Stimulated activated CD4-positive, alpha-beta T cell treated with anti-CD3 and anti-CD28 coated beads, TNF-alpha, amount 100 ng/mL, for 4 hours (primary cell): ENCODE results near the gene KANK4.
A peak's percentile ranks its signal among the peaks of the same experiment; 100 is the strongest.
"Not testable (repeated sequence)": the region's sequence is repeated elsewhere in the genome, so short reads cannot be mapped to it uniquely, and the experiment has no call there.

ENCODE experiments used
- DNase-seq, 3 experiments: peaks; one replicate each; pipeline ENCODE4 v3.0.0-alpha.2; 2020; ENCODE audit warnings: low read depth in 3 of 3

Gene KANK4

DNA sequence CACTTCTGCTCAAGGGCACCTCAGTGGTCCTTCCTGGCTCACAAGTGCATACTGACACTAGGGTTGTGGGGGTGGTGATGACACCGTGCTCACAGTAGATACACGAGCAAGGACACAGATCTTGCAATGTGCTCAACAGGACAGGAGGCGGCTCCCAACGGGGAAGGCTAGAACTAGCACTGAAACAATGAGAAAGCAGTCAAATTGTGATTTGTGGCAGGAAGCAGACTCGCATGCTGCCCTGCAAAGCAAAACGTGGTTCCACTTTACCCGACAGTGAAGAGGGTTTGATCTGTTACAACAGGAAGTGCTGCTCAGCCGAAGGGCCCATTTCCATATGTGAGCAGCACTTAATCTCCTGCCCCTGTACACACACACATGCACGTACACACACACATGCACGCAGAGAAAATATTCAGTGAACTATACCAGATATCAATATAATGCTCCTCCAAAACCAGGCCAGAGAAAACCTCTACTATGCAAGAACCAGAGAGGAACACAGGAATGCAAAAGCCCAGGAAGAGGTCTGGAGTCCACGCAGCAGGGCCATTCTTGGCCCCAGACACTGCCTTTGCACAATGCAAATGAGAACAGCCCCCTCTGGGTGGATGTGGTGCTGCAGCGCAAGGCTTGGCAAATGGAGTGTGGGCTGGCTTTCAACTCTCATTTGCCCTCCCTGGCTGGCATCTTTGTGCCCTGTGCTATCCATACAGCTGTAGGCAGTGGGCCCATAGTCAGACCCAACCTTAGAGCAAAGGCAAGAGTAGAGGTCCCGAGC, 47.1 kb downstream of the KANK4 start:
- DNase-seq, result peak in 1 of 3 experiments; percentile 18

- DNase-seq, result no peak
These were observed 48.1 kb downstream of the KANK4 start for GRCh38 chr1:62271134-62271533.

DNA sequence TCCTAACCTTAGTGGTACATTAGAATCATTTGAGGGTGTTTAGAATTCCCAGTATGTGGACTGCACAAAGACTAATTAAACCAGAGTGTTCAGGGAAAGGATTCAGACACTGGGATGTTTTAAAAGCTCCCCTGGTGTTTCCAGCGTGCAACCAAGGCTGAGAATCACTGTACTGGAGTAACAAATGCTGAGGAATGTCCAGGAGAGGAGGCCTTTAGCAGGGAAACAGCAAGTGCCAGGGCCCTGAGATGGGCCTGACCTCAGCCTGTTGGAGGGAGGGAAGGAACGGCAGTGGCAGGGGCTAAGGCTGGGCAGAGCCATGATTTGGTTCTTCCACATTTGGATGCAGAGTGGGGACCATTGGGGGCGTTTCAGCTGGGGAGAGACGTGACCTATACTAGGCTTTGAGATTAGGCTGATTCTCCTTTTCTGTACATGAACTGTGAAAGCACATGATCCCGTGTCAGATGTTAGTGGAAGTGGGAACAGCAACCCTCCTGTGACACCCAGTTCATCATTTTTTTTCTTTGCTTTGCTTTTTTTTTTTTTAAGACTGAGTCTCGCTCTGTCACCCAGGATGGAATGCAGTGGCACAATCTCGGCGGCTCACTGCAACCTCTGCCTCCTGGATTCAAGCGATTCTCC, 49.3 kb downstream of the KANK4 start:
- no peak for DNase-seq

DNA sequence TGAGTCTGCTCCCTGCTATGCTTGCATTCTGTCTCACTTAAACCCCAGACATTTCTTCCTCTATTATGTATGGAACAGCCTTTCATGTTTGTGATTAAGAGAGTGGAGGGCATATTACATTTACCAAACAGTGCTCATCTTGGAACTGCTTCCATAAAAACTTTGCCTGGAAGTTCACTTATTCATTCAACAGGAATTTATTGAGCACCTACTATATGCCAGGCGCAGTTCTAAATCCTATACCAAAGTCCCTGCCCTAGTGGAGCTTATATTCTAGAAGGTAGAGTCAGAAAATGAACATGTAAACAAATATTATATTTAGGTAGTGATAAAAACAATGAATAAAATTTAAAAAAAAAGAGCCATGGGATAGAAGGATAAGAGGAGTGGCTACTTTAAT, 49.8 kb downstream of the KANK4 start:
- DNase-seq, result no peak

GRCh38 chr1:62268315-62268714, 50.9 kb downstream of the KANK4 start:
- DNase-seq, result no peak

GRCh38 chr1:62265956-62266935, 53.0 kb downstream of the KANK4 start:
- DNase-seq, result no peak

- no peak for DNase-seq
These were observed 55.4 kb downstream of the KANK4 start for GRCh38 chr1:62263814-62264353.

- no peak for DNase-seq
These were observed 56.0 kb downstream of the KANK4 start for GRCh38 chr1:62263006-62263813.

DNA sequence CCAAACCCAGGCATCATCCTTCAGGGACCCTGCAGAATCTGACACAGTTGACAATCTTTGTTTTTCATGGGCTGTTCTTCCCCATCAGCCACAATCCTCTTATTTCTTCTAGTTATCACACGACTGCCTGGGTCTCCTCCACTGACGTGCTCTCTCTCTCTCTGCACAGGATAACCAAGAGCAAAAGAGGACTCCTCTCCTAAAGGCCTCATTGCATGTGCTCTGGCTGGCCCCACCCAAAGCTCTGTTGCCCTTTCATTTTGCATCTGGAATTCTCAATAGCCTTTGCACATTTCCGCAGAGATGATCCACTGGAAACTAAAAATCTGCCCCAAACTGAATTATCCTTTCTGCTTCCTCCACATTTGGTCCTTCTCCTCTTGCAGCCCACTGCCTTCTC, 58.5 kb downstream of the KANK4 start:
- DNase-seq, result no peak

DNA sequence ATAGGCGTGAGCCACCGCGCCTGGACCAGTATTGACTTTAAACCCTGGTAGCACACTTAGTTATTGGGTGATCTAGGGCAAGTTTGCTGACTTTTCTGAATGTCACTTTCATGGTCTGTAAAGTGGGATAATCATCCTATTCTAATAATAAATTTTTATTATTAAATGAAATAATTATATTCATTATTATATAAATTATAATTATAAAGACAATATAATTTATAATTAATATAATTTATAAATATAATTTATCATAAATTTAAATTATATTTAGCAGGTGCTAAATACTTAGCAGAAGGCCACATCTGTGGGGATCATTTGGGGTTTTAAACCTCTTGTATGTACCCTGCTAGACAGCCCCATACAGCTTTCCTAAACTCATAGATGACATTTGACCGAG, 59.7 kb downstream of the KANK4 start:
- no peak for DNase-seq

GRCh38 chr1:62250126-62250726, 69.0 kb downstream of the KANK4 start:
- DNase-seq, result no peak

GRCh38 chr1:62247391-62248168, 71.7 kb downstream of the KANK4 start:
- DNase-seq, result no peak

- DNase-seq, result no peak
These were observed 74.0 kb downstream of the KANK4 start for GRCh38 chr1:62245201-62245600.

GRCh38 chr1:62244380-62244779, 74.9 kb downstream of the KANK4 start:
- not testable (repeated sequence) for DNase-seq

DNA sequence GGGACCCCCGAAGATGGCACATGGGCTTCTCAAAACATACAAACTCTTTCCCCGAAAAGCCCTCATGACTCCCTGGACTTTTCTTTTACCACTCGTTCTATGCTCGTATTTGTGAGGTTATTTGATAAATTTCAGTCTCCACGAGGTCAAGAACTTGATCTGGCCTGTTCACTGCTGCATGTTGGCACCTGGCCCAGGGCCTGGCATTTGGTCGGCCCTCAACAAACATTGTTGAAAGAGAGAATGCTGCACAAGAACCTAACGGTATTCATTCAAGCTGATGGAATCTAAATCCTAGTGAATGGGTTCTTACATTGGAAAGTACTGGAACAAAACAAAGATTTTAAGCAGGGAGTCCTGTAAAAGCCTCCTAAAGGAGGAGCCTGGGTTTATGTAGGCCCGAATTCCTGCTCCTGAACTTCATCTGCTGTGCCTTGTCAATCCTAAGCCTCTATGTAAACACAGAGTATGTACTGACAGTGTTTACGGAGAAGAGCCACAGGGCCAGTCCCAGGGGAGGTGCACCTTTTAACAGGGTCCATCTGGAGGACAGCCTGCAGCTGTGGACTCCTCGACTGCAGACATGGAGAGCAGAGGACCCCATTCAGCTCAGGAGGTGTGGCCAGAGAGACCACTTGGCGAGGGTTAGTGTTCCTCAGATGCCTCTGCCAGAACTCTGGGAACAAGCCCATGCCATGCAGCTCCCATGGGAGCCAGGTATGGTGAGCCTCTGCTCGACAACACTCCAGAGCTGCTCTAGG, 77.7 kb downstream of the KANK4 start:
- no peak for DNase-seq

DNA sequence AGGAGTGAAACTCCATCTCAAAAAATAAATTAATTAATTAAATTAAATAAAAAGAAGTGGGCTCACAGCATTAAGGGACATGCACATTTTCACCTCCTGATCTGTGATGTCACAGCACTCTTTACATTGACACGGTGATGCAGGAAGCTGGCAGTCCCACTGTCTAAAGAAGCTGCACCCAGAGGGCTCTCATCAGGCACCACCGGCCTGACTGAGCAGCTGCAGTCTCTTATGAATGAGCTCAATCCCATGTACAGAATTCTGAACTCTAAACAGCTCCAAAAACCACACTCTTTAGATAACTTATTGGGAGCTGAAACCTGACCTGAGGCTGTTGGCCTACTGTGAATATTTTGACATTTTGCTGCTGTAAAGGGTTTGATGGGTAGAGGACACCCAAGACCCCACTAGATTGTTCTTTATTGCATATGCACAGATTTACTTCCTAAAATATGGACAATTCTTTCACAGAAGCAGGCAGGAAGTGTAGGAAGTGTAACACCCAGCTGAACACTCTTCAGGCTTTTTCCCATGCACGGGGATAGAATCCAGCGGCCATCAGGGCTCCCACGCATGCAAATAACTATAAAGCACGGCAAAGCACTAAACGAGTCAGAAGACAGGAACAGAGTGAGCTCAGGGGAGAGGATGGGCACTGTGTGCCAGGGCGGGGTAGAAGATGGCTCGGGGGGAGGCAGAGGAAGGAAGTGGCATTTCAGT, 78.4 kb downstream of the KANK4 start:
- no peak for DNase-seq

- not testable (repeated sequence) for DNase-seq
These were observed 79.4 kb downstream of the KANK4 start for GRCh38 chr1:62239652-62240403.

- no peak for DNase-seq
These were observed 80.7 kb downstream of the KANK4 start for GRCh38 chr1:62238507-62238906.
